CD4-positive, alpha-beta T cell (primary cell): ENCODE data around the gene SERPINB13. TPM values are rescaled to one million over a fixed set of nuclear protein-coding genes. Genes with fewer than 3 reads are reported as not detected.

Experiments
- ATAC-seq: fragments of 200-7000 bp; cut with Tn5 transposase; one replicate; pipeline ENCODE4 v1.10.0; 2022; ENCODE audit warnings: mild to moderate bottlenecking; ENCODE audit not compliant: poor library complexity
- CTCF ChIA-PET: fragments of 350-600 bp; sonication (Branson Sonifier 250); formaldehyde crosslinking; loops from one replicate; lab custom pipeline; 2021; ENCODE audit warnings: antibody characterized with exemption, inconsistent platforms; lab: Charles Lee
- POLR2A ChIA-PET: fragments of 350-600 bp; sonication (Branson Sonifier 250); formaldehyde crosslinking; loops from one replicate; lab custom pipeline; 2021; ENCODE audit warnings: antibody characterized with exemption, inconsistent platforms; lab: Charles Lee
- DNase-seq, 14 experiments: peaks; one replicate each; pipeline ENCODE4 v3.0.0-alpha.2; 2013 to 2020; ENCODE audit warnings: mixed read lengths in 2 of 14
- H3K27ac ChIP-seq, 2 donors: one replicate each; pipeline versions ENCODE4 v1.5.1 to v1.7.0; 2013; ENCODE audit warnings: low read length in 2 of 2, low read depth in 1 of 2, mild to moderate bottlenecking in 1 of 2
- H3K27me3 ChIP-seq, 2 experiments: 1 replicate in 1 of 2; 2 replicates in 1 of 2; pipeline versions ENCODE4 v1.6.1 to v1.7.0; 2013; ENCODE audit warnings: low read length in 2 of 2, control low read depth in 1 of 2, mild to moderate bottlenecking in 1 of 2, moderate library complexity in 1 of 2; ENCODE audit not compliant: insufficient read depth in 2 of 2, control insufficient read depth in 1 of 2
- H3K36me3 ChIP-seq: one replicate; pipeline ENCODE4 v1.6.1; 2013; ENCODE audit warnings: low read length, control low read depth; ENCODE audit not compliant: insufficient read depth
- H3K4me1 ChIP-seq: one replicate; pipeline ENCODE4 v1.6.1; 2013; ENCODE audit warnings: low read length, control low read depth; ENCODE audit not compliant: insufficient read depth
- H3K4me3 ChIP-seq: one replicate; pipeline ENCODE4 v1.5.1; 2013; ENCODE audit warnings: mild to moderate bottlenecking, low read length, moderate library complexity
- H3K9me3 ChIP-seq, 2 experiments: 1 replicate in 1 of 2; 2 replicates in 1 of 2; pipeline versions ENCODE4 v1.6.1 to v1.7.0; 2013; ENCODE audit warnings: low read length in 2 of 2, mild to moderate bottlenecking in 2 of 2, control low read depth in 1 of 2, moderate library complexity in 1 of 2; ENCODE audit not compliant: control insufficient read depth in 1 of 2, insufficient read depth in 1 of 2
- H3K27ac Mint-ChIP-seq: one replicate; pipeline ENCODE4 v1.8.0; 2020; ENCODE audit warnings: mixed read lengths
- H3K27me3 Mint-ChIP-seq: one replicate; pipeline ENCODE4 v1.8.0; 2021; ENCODE audit warnings: mixed read lengths
- H3K36me3 Mint-ChIP-seq: one replicate; pipeline ENCODE4 v1.8.0; 2021; ENCODE audit warnings: low read depth, mixed read lengths
- H3K4me1 Mint-ChIP-seq: one replicate; pipeline ENCODE4 v1.8.0; 2021; ENCODE audit warnings: low read depth, mixed read lengths
- H3K4me3 Mint-ChIP-seq: one replicate; pipeline ENCODE4 v1.8.0; 2020; ENCODE audit warnings: mild to moderate bottlenecking, mixed read lengths
- H3K9me3 Mint-ChIP-seq: one replicate; pipeline ENCODE4 v1.8.0; 2020; ENCODE audit warnings: mixed read lengths
- CTCF ChIP-seq: fragments of 200-600 bp; IDR thresholded peaks from one replicate; pipeline ENCODE4 v1.8.0; 2022; ENCODE audit warnings: antibody characterized with exemption, mild to moderate bottlenecking
- intact Hi-C, 2 experiments: fragments of 100-400 bp; cut with DNase I in 1 of 2; cut with micrococcal nuclease in 1 of 2; formaldehyde crosslinking; loops; one replicate each; pipeline versions ENCODE4 v1.15.1 to v1.9.0; 2023 to 2025; cut with DNase I, micrococcal nuclease
- total RNA-seq, 174 experiments: library from RNA in 2 of 174; stranded (reverse) in 2 of 174; gene quantifications; one replicate each; pipeline ENCODE4 v1.2.3 and lab custom pipeline; 2021 to 2026

Gene SERPINB13
- total RNA-seq, 2 experiments from 2014 or later: not detected

- intact Hi-C loops: no loop called here
- no peak for ATAC-seq
- Mint-ChIP-seq H3K27ac (no peak overlapping the region), H3K27me3 (peaks cover 29% of the 10 kb centered on the region), H3K4me1 (no peaks in the 10 kb centered on the region), H3K36me3 (no peaks in the 10 kb centered on the region), H3K4me3 (no peak overlapping the region), H3K9me3 (no peaks in the 10 kb centered on the region)
- POLR2A ChIA-PET: no interaction called here
- no peak for DNase-seq
- CTCF ChIA-PET: no interaction called here
- no peak for TF ChIP-seq CTCF
- Histone ChIP-seq H3K27me3 (peaks cover 0 to 8% of the 10 kb centered on the region in 2 experiments), H3K36me3 (no peaks in the 10 kb centered on the region), H3K9me3 (no peaks in the 10 kb centered on the region), H3K4me1 (no peaks in the 10 kb centered on the region), H3K4me3 (no peak overlapping the region), H3K27ac (no peak overlapping the region)
Observed at GRCh38 chr18:63544017-63544416, 43.1 kb upstream of the SERPINB13 start.

DNA sequence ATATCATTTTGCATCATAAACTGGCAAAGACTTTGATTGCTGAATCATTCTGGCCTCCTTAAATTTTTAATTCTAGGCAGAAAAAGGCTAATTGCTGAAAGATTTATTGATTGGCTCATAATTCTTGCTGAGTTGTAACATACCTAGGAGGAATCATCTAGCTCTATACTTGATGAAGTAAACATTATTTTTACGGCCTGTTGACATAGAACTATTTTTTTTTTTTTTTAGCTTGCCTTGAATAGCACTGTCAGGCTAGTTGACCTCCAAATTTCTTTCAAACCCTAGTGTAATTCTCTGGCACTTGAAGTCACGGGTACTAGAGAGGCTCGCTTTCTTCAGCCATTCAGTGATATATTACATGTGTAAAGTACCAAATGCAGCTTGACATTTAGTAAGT, 42.1 kb upstream of the SERPINB13 start:
- peaks cover 0 to 9% of the 10 kb centered on the region in 2 experiments for H3K27me3 ChIP-seq
- ATAC-seq (no peak), DNase-seq (no peak)
- no peak overlapping the region for H3K4me3 Mint-ChIP-seq
- ChIA-PET POLR2A (no interaction called here), CTCF (no interaction called here)
- H3K27me3 Mint-ChIP-seq: peaks cover 19% of the 10 kb centered on the region
- H3K36me3 ChIP-seq: no peaks in the 10 kb centered on the region
- no peaks in the 10 kb centered on the region for H3K4me1 ChIP-seq
- no peaks in the 10 kb centered on the region for H3K9me3 ChIP-seq
- no peak overlapping the region for H3K27ac ChIP-seq
- no peak for TF ChIP-seq CTCF
- intact Hi-C loops: no loop called here
- no peaks in the 10 kb centered on the region for H3K9me3 Mint-ChIP-seq
- H3K36me3 Mint-ChIP-seq: no peaks in the 10 kb centered on the region
- no peak overlapping the region for H3K27ac Mint-ChIP-seq
- H3K4me1 Mint-ChIP-seq: no peaks in the 10 kb centered on the region
- H3K4me3 ChIP-seq: no peak overlapping the region

- intact Hi-C loops: no loop called here
- TF ChIP-seq CTCF: no peak
- H3K27ac Mint-ChIP-seq: no peak overlapping the region
- peaks cover 0 to 3% of the 10 kb centered on the region in 2 experiments for H3K27me3 ChIP-seq
- H3K4me3 Mint-ChIP-seq: no peak overlapping the region
- ChIA-PET POLR2A (no interaction called here), CTCF (no interaction called here)
- DNase-seq: no peak
- no peaks in the 10 kb centered on the region for H3K36me3 ChIP-seq
- peaks cover 8% of the 10 kb centered on the region for H3K27me3 Mint-ChIP-seq
- no peak overlapping the region for H3K4me3 ChIP-seq
- H3K9me3 ChIP-seq: no peaks in the 10 kb centered on the region
- H3K4me1 ChIP-seq: no peaks in the 10 kb centered on the region
- no peaks in the 10 kb centered on the region for H3K9me3 Mint-ChIP-seq
- no peak for ATAC-seq
- no peak overlapping the region for H3K27ac ChIP-seq
- H3K4me1 Mint-ChIP-seq: no peaks in the 10 kb centered on the region
- H3K36me3 Mint-ChIP-seq: no peaks in the 10 kb centered on the region
Observed at GRCh38 chr18:63550068-63550467, 37.1 kb upstream of the SERPINB13 start.
